ENCODE measurements around the gene PRG3.
"Not testable (repeated sequence)": the region's sequence is repeated elsewhere in the genome, so short reads cannot be mapped to it uniquely, and the experiment has no call there.

PRG3 gene

GRCh38 chr11:57386178-57386940 lies 5.4 kb upstream of the PRG3 start:
- no peak for DNase-seq

GRCh38 chr11:57379732-57380131 lies 1.2 kb downstream of the PRG3 start:
- no peak for DNase-seq

DNA sequence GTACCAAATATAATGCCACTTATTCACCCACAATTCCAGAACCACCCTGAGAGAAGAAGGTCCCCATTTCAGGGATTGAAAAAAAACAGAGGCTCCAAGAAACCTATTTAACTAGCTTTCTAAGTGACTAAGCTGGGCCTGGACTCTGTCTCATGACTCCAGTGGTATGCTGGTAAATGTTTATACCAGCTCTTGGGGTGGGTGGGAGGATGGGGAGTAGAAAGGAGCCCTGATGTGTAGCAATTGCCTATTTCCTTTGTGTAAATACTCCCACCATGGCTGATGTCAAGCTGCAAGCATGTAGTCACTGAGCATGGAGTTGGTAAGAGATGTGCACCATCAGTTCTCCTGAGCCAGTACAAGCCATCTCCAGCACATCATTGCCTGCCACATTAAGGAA lies 2.8 kb downstream of the PRG3 start:
- DNase-seq: no peak

GRCh38 chr11:57377107-57377506 lies 3.8 kb downstream of the PRG3 start:
- DNase-seq: no peak

GRCh38 chr11:57376095-57377090 lies 4.6 kb downstream of the PRG3 start:
- DNase-seq: no peak

DNA sequence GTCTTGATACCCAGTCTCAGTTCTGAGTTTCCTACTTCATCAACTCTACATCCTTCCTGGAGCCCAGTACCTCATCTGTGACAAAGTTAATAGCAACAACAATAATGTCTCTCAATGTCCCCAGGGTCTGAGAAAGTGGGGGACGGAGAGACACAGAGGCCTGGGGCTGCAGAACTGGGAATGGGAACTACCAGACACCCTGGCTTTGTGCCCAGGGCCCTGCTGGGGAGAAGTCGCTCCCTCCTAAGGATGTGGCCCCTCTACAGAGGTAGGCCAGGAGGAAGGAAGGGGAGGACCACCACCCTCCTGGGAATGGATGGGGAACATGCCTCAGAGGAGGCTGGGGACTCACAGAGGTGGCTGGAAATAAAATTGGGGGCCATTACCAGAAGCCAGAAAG lies 5.5 kb downstream of the PRG3 start:
- DNase-seq: no peak

- DNase-seq: no peak
Measured at GRCh38 chr11:57374966-57375365, 6.0 kb downstream of the PRG3 start.

- DNase-seq: no peak
Measured at GRCh38 chr11:57373146-57373545, 7.8 kb downstream of the PRG3 start.

DNA sequence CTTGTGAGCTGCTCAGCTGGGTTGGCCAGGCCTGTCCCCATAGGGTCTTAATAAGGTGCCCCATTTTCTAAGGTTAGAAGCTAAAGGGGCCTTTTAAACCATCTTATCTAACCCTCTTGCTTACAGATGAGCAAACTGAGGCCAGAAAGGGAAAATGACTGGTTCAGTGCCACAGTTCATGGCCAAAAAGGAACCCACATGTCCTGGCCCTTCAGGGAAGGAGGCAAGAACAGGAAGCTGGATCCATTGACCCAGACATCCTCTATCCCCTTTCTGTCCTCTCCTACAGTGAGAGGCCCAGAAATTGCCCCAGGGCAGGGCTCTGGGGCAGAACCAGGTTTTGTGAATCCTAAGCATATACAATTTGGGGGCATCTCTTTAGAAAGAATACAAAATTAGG lies 10.0 kb downstream of the PRG3 start:
- no peak for DNase-seq

GRCh38 chr11:57370251-57370650 lies 10.7 kb downstream of the PRG3 start:
- no peak for DNase-seq

DNA sequence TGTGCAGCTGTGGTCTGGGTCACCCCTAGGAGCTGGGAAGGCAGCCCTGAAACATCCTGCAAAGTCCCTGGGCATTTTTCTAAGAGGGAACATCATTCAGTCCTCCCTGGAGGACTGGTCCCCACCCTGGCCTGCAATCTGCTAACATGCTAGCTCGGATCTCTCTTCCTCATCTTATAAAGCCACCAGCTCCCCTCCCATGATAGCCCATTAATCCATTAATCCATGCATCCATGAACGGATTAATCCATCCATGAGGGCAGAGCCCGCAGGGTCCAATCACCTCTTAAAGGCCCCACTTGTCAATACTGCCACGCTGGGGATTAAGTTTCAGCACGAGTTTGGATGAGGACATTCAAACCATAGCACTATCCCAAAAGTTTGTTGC lies 12.1 kb downstream of the PRG3 start:
- no peak for DNase-seq

DNA sequence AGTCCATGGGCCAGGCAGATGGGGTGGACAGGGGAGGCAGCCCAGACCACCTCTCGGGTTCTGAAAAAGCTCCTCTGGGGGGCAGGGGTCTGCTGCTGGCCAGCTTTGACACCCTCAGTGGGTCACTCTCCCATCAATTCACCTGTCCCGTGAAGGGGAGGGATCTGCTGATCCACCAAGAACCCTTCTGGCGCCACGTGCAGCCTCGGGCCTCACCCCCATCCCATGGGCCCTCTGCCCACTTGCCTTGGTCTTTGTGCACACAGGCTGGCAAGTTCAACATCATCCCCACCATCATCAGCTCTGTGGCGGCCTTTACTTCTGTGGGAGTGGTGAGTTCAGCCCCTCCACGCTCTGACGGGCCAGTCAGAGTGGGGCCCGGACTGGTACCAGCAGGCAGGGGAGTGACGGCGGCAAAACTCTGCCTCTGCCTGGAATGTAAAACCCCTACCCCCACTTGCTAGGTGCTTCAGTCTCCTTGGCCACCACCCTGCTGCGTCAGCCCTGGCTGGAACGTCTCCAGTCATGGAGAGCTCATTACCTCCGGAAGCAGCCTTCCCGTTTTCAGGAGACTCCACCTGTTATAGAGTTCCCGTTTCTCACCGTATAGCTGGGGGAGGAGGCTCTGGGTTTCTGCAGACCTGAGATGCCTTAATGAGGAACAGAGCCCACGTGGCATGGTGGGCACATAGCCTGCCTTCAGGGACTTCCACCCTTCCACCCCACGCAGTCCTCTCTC lies 12.7 kb downstream of the PRG3 start:
- DNase-seq: no peak

- no peak for DNase-seq
Measured at GRCh38 chr11:57364851-57365660, 15.9 kb downstream of the PRG3 start.

- DNase-seq: no peak
Measured at GRCh38 chr11:57363131-57364080, 17.5 kb downstream of the PRG3 start.

DNA sequence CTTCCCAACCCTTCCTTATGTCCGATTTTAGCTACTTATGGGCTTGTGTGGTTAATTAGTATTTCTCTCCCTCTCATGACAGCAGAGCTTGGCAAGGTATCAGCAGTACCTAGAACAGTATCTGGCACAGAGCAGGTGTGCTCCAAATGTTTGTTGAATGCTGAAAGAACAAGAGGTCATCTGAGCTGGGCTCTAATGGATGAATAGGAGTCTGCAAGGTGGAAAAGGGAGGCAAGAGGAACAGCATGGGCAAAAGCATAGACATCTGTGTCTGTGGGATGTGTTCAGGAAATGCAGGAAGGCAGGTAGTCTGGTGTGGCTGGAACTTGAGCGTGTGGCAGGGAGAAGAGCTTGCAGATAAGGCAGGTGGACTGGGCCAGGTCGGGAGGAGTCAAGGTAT lies 19.0 kb downstream of the PRG3 start:
- DNase-seq: no peak

GRCh38 chr11:57361420-57361819 lies 19.5 kb downstream of the PRG3 start:
- not testable (repeated sequence) for DNase-seq

GRCh38 chr11:57360991-57361390 lies 20.0 kb downstream of the PRG3 start:
- no peak for DNase-seq

DNA sequence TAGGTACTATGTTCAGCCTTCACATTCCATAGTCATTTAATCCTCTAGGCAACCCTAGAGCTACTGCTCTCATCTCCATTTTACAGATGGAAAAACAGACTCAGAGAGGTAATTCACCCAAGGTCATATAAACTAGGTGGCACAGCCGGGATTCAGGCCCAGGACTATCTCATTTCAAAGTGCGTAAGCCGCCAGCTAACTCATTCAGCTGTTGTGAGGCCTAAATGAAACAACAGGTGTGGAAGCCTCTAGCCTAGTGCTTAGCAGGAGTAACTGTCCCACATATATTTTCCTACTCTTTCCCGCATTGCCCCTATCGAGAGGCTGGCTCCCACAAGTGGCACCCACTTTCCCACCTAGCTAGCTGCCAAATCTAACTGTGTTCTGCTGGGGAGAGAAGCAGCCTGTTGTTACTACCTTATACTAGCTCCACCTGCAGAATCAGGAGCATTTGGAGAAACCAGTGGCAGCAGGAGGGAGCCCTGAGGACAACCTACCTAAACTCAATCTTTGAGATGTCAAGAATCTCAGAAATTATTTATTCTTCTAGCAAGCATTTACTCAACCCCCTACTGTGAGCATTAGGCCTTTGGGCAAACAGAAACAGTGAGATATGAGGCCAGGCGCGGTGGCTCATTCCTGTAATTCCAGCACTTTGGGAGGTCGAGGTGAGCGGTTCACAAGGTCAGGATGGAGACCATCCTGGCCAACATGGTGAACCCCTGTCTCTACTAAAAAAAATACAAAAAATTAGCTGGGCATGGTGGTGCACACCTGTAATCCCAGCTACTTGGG lies 20.9 kb downstream of the PRG3 start:
- DNase-seq: no peak

DNA sequence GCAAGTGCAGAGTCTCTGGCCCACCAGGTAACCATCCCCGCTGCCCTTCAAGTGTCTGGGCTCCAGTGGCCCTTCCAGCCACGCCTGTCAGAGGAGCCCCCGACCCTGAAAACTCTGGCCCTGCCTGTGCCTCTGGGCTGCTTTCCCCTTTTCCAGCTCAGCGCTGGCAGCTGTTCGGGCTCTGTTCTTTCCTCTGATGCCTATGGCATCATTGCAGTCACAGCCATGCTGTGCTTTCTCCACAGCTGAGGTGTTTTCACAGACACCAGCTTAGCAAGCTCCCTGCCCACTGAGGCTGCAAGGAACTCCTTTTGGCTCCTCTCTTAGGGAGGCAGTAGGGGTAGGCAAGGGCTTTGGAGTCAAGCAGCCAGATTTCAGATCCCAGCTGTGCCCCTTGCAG lies 21.6 kb downstream of the PRG3 start:
- no peak for DNase-seq

DNA sequence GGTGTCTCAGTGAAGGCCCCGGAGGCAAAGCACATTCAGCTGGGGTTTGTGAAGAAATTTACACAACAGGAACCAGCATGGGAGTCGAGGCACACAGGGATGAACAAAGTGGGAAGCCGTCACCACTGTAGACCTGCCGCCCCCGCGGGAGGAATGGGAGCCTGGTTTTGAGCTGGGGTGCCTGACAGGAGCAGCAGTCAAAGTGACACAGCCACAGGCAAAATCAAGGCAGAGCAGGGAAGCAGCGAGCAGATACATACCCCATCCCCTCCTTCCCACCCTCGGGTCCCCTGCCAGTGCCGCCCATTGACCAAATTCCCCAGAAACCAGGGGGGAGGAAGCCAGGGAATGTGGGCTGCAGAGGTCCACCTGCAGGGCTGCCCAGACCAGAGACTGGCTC lies 22.0 kb downstream of the PRG3 start:
- no peak for DNase-seq
